Measurements from ENCODE around the gene NTSR1. TPM values are rescaled to one million over a fixed set of nuclear protein-coding genes. Genes with fewer than 3 reads are reported as not detected.
A peak's percentile ranks its signal among the peaks of the same experiment; 100 is the strongest.

Gene NTSR1
- total and polyA plus RNA-seq, 2 of the 8 experiments (the other 6 are each of a cell fraction or from before 2014, with no cell fraction given), result 0.53 to 0.89 TPM

- TF ChIP-seq SUZ12 (IDR thresholded peaks at IDR 0.05; ENCODE audit: low read length) (no peak), ASH2L (IDR thresholded peaks at IDR 0.05; ENCODE audit: low read length) (peak; percentile 60), BCL11A (IDR thresholded peaks at IDR 0.05; ENCODE audit: low read depth in 2 of 2, low read length in 2 of 2) (no peak), ATF2 (IDR thresholded peaks at IDR 0.05; ENCODE audit: low read length) (no peak)
These were observed 96.1 kb downstream of the NTSR1 start, which contains the start of gene OGFR (continued) for GRCh38 chr20:62804627-62805154.
